ENCODE measurements around the gene PRPF40A. TPM values are rescaled to one million over a fixed set of nuclear protein-coding genes. Genes with fewer than 3 reads are reported as not detected.

PRPF40A gene
- total and polyA plus RNA-seq, 2 experiments from 2014 or later, result 254 to 261 TPM

- H3K4me1 Mint-ChIP-seq, result no peaks in the 10 kb centered on the region
- no peaks in the 10 kb centered on the region for H3F3A ChIP-seq (replicated peaks; ENCODE audit: low read depth)
- H3K4me2 ChIP-seq, result no peak overlapping the region
- H2AFZ ChIP-seq, result no peak overlapping the region
- H3K4me3 ChIP-seq, result no peak overlapping the region
- no peaks in the 10 kb centered on the region for H3K79me2 ChIP-seq (replicated peaks; ENCODE audit: insufficient read depth)
- ATAC-seq, result no peak
- H3K27me3 ChIP-seq (ENCODE audit: insufficient read depth), result no peaks in the 10 kb centered on the region
- peaks cover 1% of the 10 kb centered on the region for H3K27me3 Mint-ChIP-seq (ENCODE audit: insufficient read depth, low read depth, poor library complexity)
- peaks cover 15% of the 10 kb centered on the region; the same call in 1 of the 2 replicates for H3K36me3 ChIP-seq (ENCODE audit: insufficient read depth)
- no peak for TF ChIP-seq REST (IDR thresholded peaks at IDR 0.05; ENCODE audit: unreplicated experiment)
- no peak for TF ChIP-seq ETS1 (IDR thresholded peaks at IDR 0.05)
- no peak for TF ChIP-seq CTCF (conservative IDR thresholded peaks at IDR 0.05; ENCODE audit: low read depth in 2 of 2)
- no peak for TF ChIP-seq EZH2 (IDR thresholded peaks at IDR 0.05; ENCODE audit: low read depth, unreplicated experiment)
- TF ChIP-seq STAT1 (IDR thresholded peaks at IDR 0.05; ENCODE audit: unreplicated experiment), result no peak
- TF ChIP-seq NANOG (IDR thresholded peaks at IDR 0.05; ENCODE audit: borderline replicate concordance), result no peak
- no peak for TF ChIP-seq EZH2phosphoT487 (IDR thresholded peaks at IDR 0.05; ENCODE audit: unreplicated experiment)
- TF ChIP-seq ZNF462 (CRISPR knock-in tag; IDR thresholded peaks at IDR 0.05), result no peak
- no peak for TF ChIP-seq JUNB (IDR thresholded peaks at IDR 0.05; ENCODE audit: unreplicated experiment)
- no peak for TF ChIP-seq ZNF114 (CRISPR knock-in tag; IDR thresholded peaks at IDR 0.05)
- TF ChIP-seq ZNF331 (CRISPR knock-in tag; IDR thresholded peaks at IDR 0.05; ENCODE audit: low read depth), result no peak
- no peak for TF ChIP-seq POLR2AphosphoS5 (IDR thresholded peaks at IDR 0.05; ENCODE audit: low read depth)
- no peak for TF ChIP-seq CREB1 (CRISPR knock-in tag; IDR thresholded peaks at IDR 0.05; ENCODE audit: low read depth)
- H4K20me1 ChIP-seq (replicated peaks; ENCODE audit: insufficient read depth), result peaks cover 2% of the 10 kb centered on the region; the same call in 1 of the 2 replicates
- no peaks in the 10 kb centered on the region for H3K9me3 Mint-ChIP-seq
- no peaks in the 10 kb centered on the region for H3K9me2 ChIP-seq (ENCODE audit: insufficient read depth)
- no peak for DNase-seq (ENCODE audit: low spot score)
- no peaks in the 10 kb centered on the region for H3K4me1 ChIP-seq (ENCODE audit: insufficient read depth)
- no peak overlapping the region for H3K27ac Mint-ChIP-seq
- no peak overlapping the region for H3K27ac ChIP-seq (ENCODE audit: low read depth)
- H3K36me3 Mint-ChIP-seq (ENCODE audit: low read depth), result peaks cover 41% of the 10 kb centered on the region
- no peak overlapping the region for H3K4me3 Mint-ChIP-seq
These were observed 99.1 kb downstream of the PRPF40A start for GRCh38 chr2:152618193-152618564.
